Lung microvascular endothelial cell (primary cell): Measurements from ENCODE around the gene RBM42. TPM values are rescaled to one million over a fixed set of nuclear protein-coding genes. Genes with fewer than 3 reads are reported as not detected.

Source experiments
- total RNA-seq: library from RNA; depleted of rRNA; stranded (reverse); fragments of >200 nt; gene quantifications from 2 replicates; pipeline ENCODE4 v1.2.1, GENCODE V29; 2014

RBM42 gene
- total RNA-seq, 1 donor from 2014 or later: 25.6 TPM

Other genes starting within 250 kb of the RBM42 start
- not detected in 2 replicates for gene FFAR2, start 180.8 kb upstream of the RBM42 start, total RNA-seq
- not detected in 2 replicates for gene KRTDAP, start 138.6 kb upstream of the RBM42 start, total RNA-seq
- gene DMKN, start 115.4 kb upstream of the RBM42 start, total RNA-seq: not detected in 2 replicates
- not detected in 2 replicates for gene SBSN, start 100.7 kb upstream of the RBM42 start, total RNA-seq
- not detected in 2 replicates for gene GAPDHS, start 95.6 kb upstream of the RBM42 start, total RNA-seq
- gene TMEM147, start 83.4 kb upstream of the RBM42 start, total RNA-seq: 51.4 and 75.2 TPM in 2 replicates
- gene ATP4A, start 65.4 kb upstream of the RBM42 start, total RNA-seq: not detected in 2 replicates
- not detected in 2 replicates for gene PMIS2, start 42.9 kb upstream of the RBM42 start, total RNA-seq
- 3.4 and 3.9 TPM in 2 replicates for gene HAUS5, start 16.3 kb upstream of the RBM42 start, total RNA-seq
- gene ETV2, start 12.7 kb downstream of the RBM42 start, total RNA-seq: 0.20 and 0.44 TPM in 2 replicates
- gene COX6B1, start 19.3 kb downstream of the RBM42 start, total RNA-seq: 287 and 398 TPM in 2 replicates
- gene UPK1A, start 37.5 kb downstream of the RBM42 start, total RNA-seq: not detected in 2 replicates
- not detected in 2 replicates for gene ZBTB32, start 75.5 kb downstream of the RBM42 start, total RNA-seq
- gene KMT2B, start 89.0 kb downstream of the RBM42 start, total RNA-seq: 3.1 and 4.0 TPM in 2 replicates
- gene IGFLR1, start 113.4 kb downstream of the RBM42 start, total RNA-seq: 0.20 and 1.1 TPM in 2 replicates
- 1.1 and 4.0 TPM in 2 replicates for gene U2AF1L4, start 116.4 kb downstream of the RBM42 start, total RNA-seq
- gene PSENEN, start 116.6 kb downstream of the RBM42 start, total RNA-seq: 16.5 and 16.6 TPM in 2 replicates
- gene LIN37, start 119.5 kb downstream of the RBM42 start, total RNA-seq: 2.4 and 5.0 TPM in 2 replicates
- 0.20 and 0.22 TPM in 2 replicates for gene HSPB6, start 128.0 kb downstream of the RBM42 start, total RNA-seq
- gene PROSER3, start 129.1 kb downstream of the RBM42 start, total RNA-seq: 1.3 and 1.4 TPM in 2 replicates
- gene ARHGAP33, start 146.5 kb downstream of the RBM42 start, total RNA-seq: 0.44 and 1.2 TPM in 2 replicates
- not detected in 2 replicates for gene PRODH2, start 183.8 kb downstream of the RBM42 start, total RNA-seq
- not detected in 2 replicates for gene NPHS1, start 223.5 kb downstream of the RBM42 start, total RNA-seq
- not detected in 2 replicates for gene KIRREL2, start 227.9 kb downstream of the RBM42 start, total RNA-seq
- 1.2 and 2.2 TPM in 2 replicates for gene APLP1, start 239.5 kb downstream of the RBM42 start, total RNA-seq